SU-DHL-6 (cell line): ENCODE data around the gene PALMD.

Experiments used
- H2AFZ ChIP-seq: fragments of 200-600 bp; sonication (generic); 2 replicates; pipeline ENCODE4 v1.6.1; 2014; ENCODE audit warnings: low read depth, mild to moderate bottlenecking, moderate library complexity, mixed read lengths, antibody characterized with exemption, low read length; ENCODE audit not compliant: severe bottlenecking
- H3F3A ChIP-seq: fragments of 200-600 bp; shearing (Covaris generic); 2 replicates; pipeline ENCODE4 v1.6.0; 2016; ENCODE audit warnings: antibody characterized with exemption, mild to moderate bottlenecking; ENCODE audit not compliant: insufficient read depth
- H3K27ac ChIP-seq: fragments of 200-600 bp; sonication (generic); 2 replicates; pipeline ENCODE4 v1.5.1; 2016; ENCODE audit warnings: low read depth, mild to moderate bottlenecking, low read length, moderate library complexity, mixed read lengths
- H3K27me3 ChIP-seq: fragments of 200-600 bp; sonication (generic), shearing (Covaris generic); 2 replicates; pipeline ENCODE4 v1.6.0; 2014; ENCODE audit warnings: mild to moderate bottlenecking, low read length
- H3K36me3 ChIP-seq: fragments of 200-600 bp; sonication (generic); 2 replicates; pipeline ENCODE4 v1.6.1; 2014; ENCODE audit warnings: mild to moderate bottlenecking, low read length, mixed read lengths
- H3K4me2 ChIP-seq: fragments of 300-600, 200-600 bp; shearing (Covaris generic), sonication (generic); 2 replicates; pipeline ENCODE4 v1.6.0; 2014; ENCODE audit warnings: low read length, low read depth, mild to moderate bottlenecking; ENCODE audit not compliant: poor library complexity, severe bottlenecking
- H3K4me3 ChIP-seq: fragments of 200-600 bp; sonication (generic); 2 replicates; pipeline ENCODE4 v1.5.1; 2014; ENCODE audit warnings: antibody characterized with exemption, low read length, mild to moderate bottlenecking, mixed read lengths; ENCODE audit not compliant: insufficient read depth, poor library complexity, severe bottlenecking
- H3K79me2 ChIP-seq: fragments of 200-600 bp; sonication (generic); 2 replicates; pipeline ENCODE4 v1.6.1; 2014; ENCODE audit warnings: mild to moderate bottlenecking, low read length, moderate library complexity; ENCODE audit not compliant: insufficient read depth
- H3K9ac ChIP-seq: fragments of 200-600 bp; sonication (generic); 2 replicates; pipeline ENCODE4 v1.7.0; 2014; ENCODE audit warnings: mild to moderate bottlenecking, low read length
- H3K9me2 ChIP-seq: fragments of 200-600 bp; sonication (generic); replicated peaks from 2 replicates; pipeline ENCODE4 v1.6.1; 2014; ENCODE audit warnings: low read length; ENCODE audit not compliant: insufficient read depth
- H3K9me3 ChIP-seq: fragments of 200-600 bp; sonication (generic); 2 replicates; pipeline ENCODE4 v1.6.1; 2014; ENCODE audit warnings: low read length, mixed read lengths; ENCODE audit not compliant: insufficient read depth
- H4K20me1 ChIP-seq: fragments of 200-600 bp; sonication (generic); 2 replicates; pipeline ENCODE4 v1.6.1; 2014; ENCODE audit warnings: low read depth, mild to moderate bottlenecking, antibody characterized with exemption, low read length, moderate library complexity, mixed read lengths
- CTCF ChIP-seq: fragments of 200-600 bp; sonication (generic); IDR thresholded peaks from one replicate; pipeline ENCODE4 v1.5.1; 2017; ENCODE audit warnings: antibody characterized with exemption, mild to moderate bottlenecking, low read length, moderate library complexity; ENCODE audit not compliant: insufficient read depth, poor library complexity, severe bottlenecking
- EZH2phosphoT487 ChIP-seq: fragments of 200-600 bp; sonication (generic), shearing (Covaris generic); conservative IDR thresholded peaks from 2 replicates; pipeline ENCODE4 v1.6.1; 2018; ENCODE audit warnings: mild to moderate bottlenecking, antibody characterized with exemption, low read length, moderate library complexity, mixed read lengths

PALMD gene

GRCh38 chr1:99614728-99615127, 31.2 kb upstream of the PALMD start:
- Histone ChIP-seq H3K4me3 (no peak overlapping the region), H3F3A (no peaks in the 10 kb centered on the region), H3K4me2 (no peak overlapping the region), H3K9me3 (no peaks in the 10 kb centered on the region), H3K9me2 (no peaks in the 10 kb centered on the region), H3K36me3 (no peaks in the 10 kb centered on the region), H3K27ac (no peak overlapping the region), H3K27me3 (no peaks in the 10 kb centered on the region), H2AFZ (no peak overlapping the region), H4K20me1 (no peaks in the 10 kb centered on the region), H3K79me2 (no peaks in the 10 kb centered on the region), H3K9ac (no peak overlapping the region)
- no peak for TF ChIP-seq CTCF
- TF ChIP-seq EZH2phosphoT487, result no peak

- H3K9ac ChIP-seq, result no peak overlapping the region
- H3K36me3 ChIP-seq, result no peaks in the 10 kb centered on the region
- H3F3A ChIP-seq, result no peaks in the 10 kb centered on the region
- H2AFZ ChIP-seq, result no peak overlapping the region
- H4K20me1 ChIP-seq, result no peaks in the 10 kb centered on the region
- TF ChIP-seq CTCF (no peak), EZH2phosphoT487 (no peak)
- H3K9me3 ChIP-seq, result no peaks in the 10 kb centered on the region
- H3K4me2 ChIP-seq, result no peak overlapping the region
- H3K79me2 ChIP-seq, result no peaks in the 10 kb centered on the region
- no peak overlapping the region for H3K4me3 ChIP-seq
- no peak overlapping the region for H3K27ac ChIP-seq
- no peaks in the 10 kb centered on the region for H3K9me2 ChIP-seq
- H3K27me3 ChIP-seq, result no peaks in the 10 kb centered on the region
These were observed 26.3 kb upstream of the PALMD start for GRCh38 chr1:99619583-99619982.

GRCh38 chr1:99621340-99621901, 24.5 kb upstream of the PALMD start:
- Histone ChIP-seq H3K9me2 (no peaks in the 10 kb centered on the region), H3F3A (no peaks in the 10 kb centered on the region), H3K27ac (no peak overlapping the region), H4K20me1 (no peaks in the 10 kb centered on the region), H3K36me3 (no peaks in the 10 kb centered on the region), H3K79me2 (no peaks in the 10 kb centered on the region), H3K9me3 (no peaks in the 10 kb centered on the region), H3K4me2 (no peak overlapping the region), H3K27me3 (no peaks in the 10 kb centered on the region), H2AFZ (no peak overlapping the region), H3K9ac (no peak overlapping the region), H3K4me3 (no peak overlapping the region)
- TF ChIP-seq EZH2phosphoT487, result no peak
- no peak for TF ChIP-seq CTCF
